ENCODE data around the gene MIGA1.

- TF ChIP-seq POLR2AphosphoS5 (IDR thresholded peaks at IDR 0.05; ENCODE audit: low read depth, low read length) (no peak), TCF7L2 (IDR thresholded peaks at IDR 0.05; ENCODE audit: low read depth, low read length) (no peak), REST (IDR thresholded peaks at IDR 0.05; ENCODE audit: insufficient read depth in 1 of 2, low read depth in 2 of 2, low read length in 1 of 2) (no peak), SIN3A (IDR thresholded peaks at IDR 0.05; ENCODE audit: borderline replicate concordance, insufficient read depth, low read depth, low read length) (no peak)
- TF ChIP-seq, protein P1, sequence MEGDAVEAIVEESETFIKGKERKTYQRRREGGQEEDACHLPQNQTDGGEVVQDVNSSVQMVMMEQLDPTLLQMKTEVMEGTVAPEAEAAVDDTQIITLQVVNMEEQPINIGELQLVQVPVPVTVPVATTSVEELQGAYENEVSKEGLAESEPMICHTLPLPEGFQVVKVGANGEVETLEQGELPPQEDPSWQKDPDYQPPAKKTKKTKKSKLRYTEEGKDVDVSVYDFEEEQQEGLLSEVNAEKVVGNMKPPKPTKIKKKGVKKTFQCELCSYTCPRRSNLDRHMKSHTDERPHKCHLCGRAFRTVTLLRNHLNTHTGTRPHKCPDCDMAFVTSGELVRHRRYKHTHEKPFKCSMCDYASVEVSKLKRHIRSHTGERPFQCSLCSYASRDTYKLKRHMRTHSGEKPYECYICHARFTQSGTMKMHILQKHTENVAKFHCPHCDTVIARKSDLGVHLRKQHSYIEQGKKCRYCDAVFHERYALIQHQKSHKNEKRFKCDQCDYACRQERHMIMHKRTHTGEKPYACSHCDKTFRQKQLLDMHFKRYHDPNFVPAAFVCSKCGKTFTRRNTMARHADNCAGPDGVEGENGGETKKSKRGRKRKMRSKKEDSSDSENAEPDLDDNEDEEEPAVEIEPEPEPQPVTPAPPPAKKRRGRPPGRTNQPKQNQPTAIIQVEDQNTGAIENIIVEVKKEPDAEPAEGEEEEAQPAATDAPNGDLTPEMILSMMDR (IDR thresholded peaks at IDR 0.05) = no peak
These were observed 51.5 kb downstream of the MIGA1 start for GRCh38 chr1:77830946-77831345.

All from Panc1 (cell line).